Erythroblast (primary cell): ENCODE measurements around the gene CEP192.
"Not testable (repeated sequence)": the region's sequence is repeated elsewhere in the genome, so short reads cannot be mapped to it uniquely, and the experiment has no call there.

Experiments used
- DNase-seq, 2 experiments: peaks; one replicate each; lab custom pipeline; 2025; lab: John Stamatoyannopoulos, UW
- GATA1 ChIP-seq: IDR thresholded peaks from 2 replicates; pipeline ENCODE4 v1.6.1; 2011; ENCODE audit warnings: low read depth, mild to moderate bottlenecking, control low read depth, low read length, moderate library complexity
- POLR2A ChIP-seq: IDR thresholded peaks from 2 replicates; pipeline ENCODE4 v1.6.1; 2011; ENCODE audit warnings: mild to moderate bottlenecking, low read length

CEP192 gene

GRCh38 chr18:12968115-12968514 lies 23.0 kb upstream of the CEP192 start:
- TF ChIP-seq GATA1: no peak
- TF ChIP-seq POLR2A: no peak
- DNase-seq: no peak

GRCh38 chr18:12968619-12969018 lies 22.5 kb upstream of the CEP192 start:
- TF ChIP-seq GATA1 (no peak), POLR2A (no peak)
- DNase-seq: no peak

GRCh38 chr18:12973562-12974213 lies 17.5 kb upstream of the CEP192 start:
- no peak for TF ChIP-seq GATA1
- no peak for TF ChIP-seq POLR2A

GRCh38 chr18:12975488-12975887 lies 15.7 kb upstream of the CEP192 start:
- no peak for TF ChIP-seq GATA1
- no peak for DNase-seq

More at GRCh38 chr18:12973562-12974213, 17.5 kb upstream of the CEP192 start:
- peak; percentile 21 to 31 for DNase-seq

- no peak for DNase-seq
- TF ChIP-seq POLR2A: no peak
- TF ChIP-seq GATA1: no peak
These were observed 14.9 kb upstream of the CEP192 start for GRCh38 chr18:12976305-12976704.

- DNase-seq: not testable (repeated sequence)
These were observed 11.1 kb upstream of the CEP192 start for GRCh38 chr18:12980065-12980464.

GRCh38 chr18:12989397-12990122 lies 1.6 kb upstream of the CEP192 start:
- TF ChIP-seq GATA1 (no peak), POLR2A (no peak)
- no peak for DNase-seq

- TF ChIP-seq POLR2A (no peak), GATA1 (no peak)
- DNase-seq: peak in 1 of 2 experiments; percentile 63
These were observed 1.1 kb upstream of the CEP192 start for GRCh38 chr18:12990123-12990475.

GRCh38 chr18:12990641-12990966 lies 558 bp upstream of the CEP192 start:
- DNase-seq: no peak
- TF ChIP-seq POLR2A (no peak), GATA1 (no peak)

GRCh38 chr18:12991821-12992179 lies 638 bp downstream of the CEP192 start:
- DNase-seq: no peak
- TF ChIP-seq GATA1 (no peak), POLR2A (no peak)

- no peak for TF ChIP-seq GATA1
- TF ChIP-seq POLR2A: no peak
- DNase-seq: no peak
These were observed 2.3 kb downstream of the CEP192 start for GRCh38 chr18:12993439-12993838.

GRCh38 chr18:12995424-12995823 lies 4.3 kb downstream of the CEP192 start:
- no peak for TF ChIP-seq POLR2A
- no peak for TF ChIP-seq GATA1

GRCh38 chr18:12995952-12996477 lies 4.9 kb downstream of the CEP192 start:
- peak in 1 of 2 experiments; percentile 45 for DNase-seq
- TF ChIP-seq GATA1: no peak
- no peak for TF ChIP-seq POLR2A

More at GRCh38 chr18:12995424-12995823, 4.3 kb downstream of the CEP192 start:
- DNase-seq: no peak

- TF ChIP-seq GATA1: no peak
- TF ChIP-seq POLR2A: no peak
- peak; percentile 42 to 48 for DNase-seq
These were observed 5.6 kb downstream of the CEP192 start for GRCh38 chr18:12996661-12997292.

- peak; percentile 39 to 54 for DNase-seq
These were observed 6.2 kb downstream of the CEP192 start for GRCh38 chr18:12997330-12997729.
